CD1c-positive myeloid dendritic cell (primary cell): ENCODE data around the gene RNLS.
A peak's percentile ranks its signal among the peaks of the same experiment; 100 is the strongest.

ENCODE experiments used
- DNase-seq: peaks from one replicate; pipeline ENCODE4 v3.0.0-alpha.2; 2016; ENCODE audit errors: extremely low spot score

The RNLS gene

DNA sequence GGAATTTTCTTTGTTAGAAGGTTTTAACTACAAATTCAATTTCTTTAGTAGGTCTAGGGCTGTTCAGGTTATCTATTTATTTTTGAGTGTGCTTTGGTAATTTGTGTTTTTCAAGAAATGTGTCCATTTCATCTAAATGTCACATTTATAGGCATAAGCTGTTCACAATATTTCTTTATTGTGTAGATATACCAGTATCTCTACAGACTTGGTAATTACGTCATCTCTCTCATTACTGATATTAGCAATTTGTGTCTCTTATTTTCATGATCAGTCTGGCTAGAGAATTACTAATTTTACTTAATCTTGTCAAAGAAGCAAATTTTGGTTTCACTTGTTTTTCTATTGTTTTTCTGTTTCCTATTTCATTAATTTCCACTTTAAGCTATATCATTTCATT, 152.0 kb downstream of the RNLS start:
- DNase-seq = no peak

DNA sequence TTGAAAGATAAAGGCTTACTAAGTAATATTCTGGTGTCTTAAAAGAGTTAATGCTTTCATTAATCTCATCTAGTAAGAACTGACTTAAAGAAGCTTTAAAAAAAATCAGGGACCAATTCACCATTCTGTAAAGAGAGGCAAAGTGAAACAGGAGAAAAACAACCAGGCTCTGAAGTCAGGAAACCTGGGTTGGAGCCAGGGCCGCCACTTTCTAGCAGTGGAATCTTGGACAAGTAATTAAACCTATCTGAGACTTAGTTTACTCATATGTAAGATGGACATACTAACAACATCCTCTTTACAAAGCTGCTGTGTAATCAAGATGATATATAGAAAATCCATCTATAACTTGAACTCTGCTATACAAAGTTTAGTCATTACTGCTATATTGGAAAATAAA, 154.1 kb downstream of the RNLS start:
- no peak for DNase-seq

DNA sequence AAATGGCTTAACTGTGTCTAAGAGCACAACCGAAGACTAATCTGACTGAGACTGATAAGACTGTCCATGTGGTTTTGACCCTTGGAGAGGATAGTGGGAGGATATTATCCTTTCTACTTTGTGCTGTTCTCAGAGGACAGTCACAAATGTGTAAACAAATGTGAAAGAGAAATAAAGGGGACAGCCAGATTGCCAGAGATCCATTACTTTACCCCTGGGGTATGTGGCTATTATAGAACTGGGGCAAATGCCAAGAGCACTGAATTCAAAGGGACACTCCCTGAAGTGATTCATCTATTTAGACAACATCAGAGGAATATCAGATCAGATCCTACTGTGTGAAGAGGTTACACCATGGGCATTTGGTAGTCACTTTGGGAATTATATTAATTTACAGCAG, 154.7 kb downstream of the RNLS start:
- no peak for DNase-seq

DNA sequence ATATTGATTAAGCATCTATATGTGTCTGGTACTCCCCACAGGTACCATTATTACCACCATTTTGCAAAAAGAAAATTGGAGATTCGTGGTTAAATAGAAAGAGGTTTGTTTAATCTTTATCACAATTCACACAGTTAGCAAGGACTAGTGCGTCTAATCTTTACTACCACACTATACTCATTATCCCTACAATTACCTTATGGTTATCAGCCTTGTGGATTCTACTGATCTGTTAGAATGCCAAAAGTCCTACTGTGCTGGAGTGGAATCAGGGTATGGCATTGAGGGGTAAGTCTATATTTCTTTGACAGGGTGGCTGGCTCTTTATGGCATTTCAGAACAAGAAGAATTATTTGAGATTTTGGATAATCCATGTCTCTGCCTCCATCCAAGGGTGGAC, 156.1 kb downstream of the RNLS start:
- no peak for DNase-seq

DNA sequence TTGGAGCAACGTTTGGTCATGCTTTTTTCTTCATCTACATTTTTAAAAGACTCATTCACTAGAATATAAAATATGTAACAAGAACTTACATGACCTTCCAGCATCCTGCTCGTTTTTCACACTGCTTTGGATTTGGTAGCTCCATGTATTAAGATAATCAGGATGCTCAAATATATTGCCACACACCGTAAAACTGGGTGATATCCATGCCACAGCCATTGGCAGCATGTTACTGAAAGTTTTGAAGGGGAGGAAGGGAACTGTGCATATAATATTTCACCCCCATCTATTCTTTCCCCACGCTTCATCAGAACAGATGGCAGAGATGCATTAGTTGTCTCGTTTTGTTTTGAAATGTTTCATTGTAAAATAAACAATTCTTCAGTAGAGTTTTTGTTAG, 158.2 kb downstream of the RNLS start:
- DNase-seq = no peak

DNA sequence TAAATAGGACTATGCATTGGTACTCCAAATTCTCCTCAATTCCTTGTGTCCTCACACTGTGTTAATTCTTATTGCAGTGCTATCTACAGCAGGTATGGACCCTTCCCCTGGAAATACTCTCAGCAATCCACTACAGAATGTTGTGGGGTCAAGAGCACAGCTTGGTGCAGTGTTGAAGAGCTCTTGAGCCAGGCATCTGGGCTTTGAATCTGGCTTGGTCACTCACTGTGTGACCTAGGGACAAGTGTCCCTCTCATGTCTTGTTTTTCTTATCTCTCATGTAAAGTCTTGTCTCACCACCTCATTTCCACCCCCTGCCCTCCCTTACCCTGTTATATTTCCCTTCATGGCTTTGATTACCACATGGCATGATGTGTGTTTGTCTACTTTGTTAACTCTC, 159.4 kb downstream of the RNLS start:
- DNase-seq = no peak

DNA sequence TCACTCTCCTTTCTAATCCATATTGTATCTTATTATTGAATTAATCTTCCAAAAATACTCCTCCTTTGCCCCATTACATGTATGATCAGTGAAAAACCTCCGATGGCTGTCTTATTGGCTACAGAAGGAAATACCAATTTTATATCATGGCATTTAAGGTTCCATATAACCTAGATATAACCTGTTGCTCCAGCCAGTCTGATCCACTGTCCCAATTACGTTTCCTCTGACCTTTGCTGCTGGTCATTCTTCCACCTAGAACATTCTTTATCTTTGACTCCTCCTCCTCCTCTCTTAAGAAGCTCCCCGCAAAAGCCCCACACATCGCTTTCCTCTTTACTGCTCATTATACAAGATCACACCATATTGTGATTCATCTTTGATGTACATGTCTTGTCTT, 161.5 kb downstream of the RNLS start:
- DNase-seq = no peak

DNA sequence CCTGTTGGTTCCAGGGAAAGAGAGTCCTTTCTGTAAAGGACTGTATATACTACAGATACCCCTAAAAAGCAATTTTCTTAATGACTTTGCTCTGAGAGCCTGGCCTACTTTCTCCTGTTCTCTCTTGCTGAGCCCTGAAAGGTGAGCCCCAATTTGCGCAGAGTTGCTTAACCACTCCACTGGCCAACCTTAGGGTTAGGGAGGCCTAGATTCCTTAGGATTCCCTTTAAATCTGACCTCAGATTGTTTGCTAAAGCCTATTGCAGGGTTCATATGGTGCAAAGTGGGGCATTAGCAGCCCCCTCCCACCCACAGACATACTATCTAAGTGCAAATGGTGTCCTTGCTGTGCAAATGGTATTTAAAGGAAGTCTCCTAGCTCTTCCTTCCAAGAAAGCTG, 164.2 kb downstream of the RNLS start:
- no peak for DNase-seq

DNA sequence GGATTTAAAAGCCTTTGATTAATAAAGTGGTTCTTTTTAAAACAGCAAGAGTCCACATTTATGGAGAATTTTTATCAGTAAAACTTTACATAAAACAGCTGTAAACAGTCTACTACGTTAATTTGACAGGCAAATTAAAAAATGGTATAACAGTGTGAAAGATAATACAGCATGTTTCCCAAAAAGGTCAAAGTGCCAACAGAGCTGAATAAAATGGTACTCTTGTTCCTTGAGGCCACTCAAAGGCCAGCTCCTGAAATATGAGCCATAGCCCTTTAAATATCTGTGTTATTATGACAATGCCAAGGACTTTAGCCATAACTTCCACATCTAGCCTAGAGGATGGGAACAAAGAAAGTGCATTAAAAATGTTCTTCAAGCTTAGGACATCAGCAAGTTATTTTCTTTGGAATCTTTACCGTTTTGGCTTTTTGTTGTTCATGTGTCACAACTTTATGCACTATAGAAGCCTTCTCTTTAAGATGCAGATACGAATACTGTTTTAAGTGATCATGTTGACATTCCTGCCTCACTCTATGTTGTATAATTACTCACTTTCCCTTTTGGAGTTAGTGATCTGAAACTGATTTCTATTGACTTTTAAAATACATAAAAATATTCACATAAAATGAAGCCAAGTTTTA, 165.6 kb downstream of the RNLS start:
- DNase-seq = no peak

DNA sequence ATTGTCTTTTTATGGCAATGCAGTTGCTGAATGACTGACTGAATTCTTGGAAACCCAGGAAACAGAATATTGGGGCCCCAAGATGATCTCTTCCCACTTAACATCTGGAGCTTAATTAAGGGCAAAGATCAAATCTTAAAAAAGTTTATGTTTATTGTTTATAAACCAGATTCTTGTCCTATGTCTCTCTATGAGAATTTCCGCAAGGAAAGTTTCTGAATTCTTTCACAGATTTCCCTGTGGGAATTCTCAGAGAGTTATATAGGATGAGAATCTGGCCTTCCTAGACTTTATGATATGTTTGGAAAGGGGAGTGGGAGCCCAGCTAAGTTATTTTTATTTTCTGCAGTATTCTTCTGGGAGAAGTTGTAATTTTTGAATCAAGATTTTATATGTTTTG, 166.3 kb downstream of the RNLS start:
- DNase-seq = no peak

DNA sequence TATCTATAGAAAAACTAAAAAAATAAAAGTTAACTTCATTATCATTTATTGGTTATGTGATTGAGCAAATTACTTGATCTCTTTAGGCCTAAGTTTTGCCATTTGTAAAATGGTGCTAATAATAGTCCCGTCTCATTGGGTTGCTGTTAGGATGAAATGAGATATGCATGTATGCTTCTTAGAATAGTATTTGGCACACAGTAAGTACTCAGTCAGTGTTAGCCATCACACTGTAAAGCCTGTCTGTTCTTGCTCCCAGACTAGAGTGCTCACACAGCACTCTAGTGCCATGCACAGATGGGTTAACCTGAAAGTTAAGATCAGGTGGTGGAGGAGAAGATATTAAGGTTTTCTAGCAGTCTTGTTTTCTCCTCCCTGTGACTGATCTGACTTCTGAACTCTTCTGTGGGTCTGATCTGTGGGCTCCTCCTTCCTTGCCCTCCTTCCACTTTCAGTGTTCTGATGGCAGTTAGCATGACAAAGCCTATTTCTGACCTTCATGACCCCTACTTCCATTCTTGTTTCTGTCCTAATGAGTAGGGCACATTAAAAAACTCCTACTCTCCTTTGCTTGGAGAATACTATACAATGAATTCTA, 167.5 kb downstream of the RNLS start:
- DNase-seq = no peak

DNA sequence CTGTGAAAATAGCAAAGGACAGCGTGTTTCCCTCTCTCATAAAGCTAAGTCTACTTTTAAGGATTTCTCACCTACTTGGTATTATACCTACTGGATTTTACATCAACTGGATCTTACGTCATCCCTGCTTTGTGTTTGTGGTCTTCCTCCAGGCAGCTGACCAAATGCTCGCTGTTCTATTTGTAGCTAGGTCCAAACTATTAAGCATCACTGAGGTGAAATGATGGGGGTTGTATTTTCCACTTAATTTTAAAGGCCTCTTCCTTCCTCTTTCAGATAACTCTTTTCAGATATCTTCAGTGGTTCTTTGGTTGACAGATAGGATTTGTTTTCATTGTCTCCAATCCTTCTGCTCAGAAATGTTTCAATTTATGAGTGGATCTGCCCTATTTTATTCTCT, 169.7 kb downstream of the RNLS start:
- no peak for DNase-seq

DNA sequence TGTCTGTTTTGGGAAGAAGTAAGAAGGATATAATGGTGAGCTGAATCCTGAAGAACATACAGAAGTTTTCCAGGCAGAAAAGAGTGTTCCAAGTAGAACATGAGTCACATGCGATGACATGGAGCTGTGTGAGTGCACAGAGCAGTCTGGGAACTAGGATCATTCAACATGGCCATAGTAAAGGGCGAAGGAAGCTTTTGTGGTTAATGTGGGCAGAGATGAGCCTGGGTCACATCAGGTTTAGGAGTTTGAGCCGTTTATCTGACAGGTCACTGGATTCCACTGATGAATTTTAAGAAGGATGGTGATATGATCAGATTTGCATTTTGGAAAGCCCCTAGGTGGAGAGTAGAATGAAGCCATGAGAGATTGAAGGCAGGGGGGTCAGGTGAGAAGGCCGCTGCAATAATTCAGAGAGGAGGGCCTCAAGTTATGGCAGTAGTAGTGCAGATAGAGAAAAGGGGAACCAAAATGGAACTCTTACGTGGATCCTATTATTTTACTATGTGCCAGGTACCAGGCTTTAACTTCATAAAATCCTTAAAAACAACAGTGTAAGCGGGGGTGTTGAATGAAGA, 171.3 kb downstream of the RNLS start:
- no peak for DNase-seq

DNA sequence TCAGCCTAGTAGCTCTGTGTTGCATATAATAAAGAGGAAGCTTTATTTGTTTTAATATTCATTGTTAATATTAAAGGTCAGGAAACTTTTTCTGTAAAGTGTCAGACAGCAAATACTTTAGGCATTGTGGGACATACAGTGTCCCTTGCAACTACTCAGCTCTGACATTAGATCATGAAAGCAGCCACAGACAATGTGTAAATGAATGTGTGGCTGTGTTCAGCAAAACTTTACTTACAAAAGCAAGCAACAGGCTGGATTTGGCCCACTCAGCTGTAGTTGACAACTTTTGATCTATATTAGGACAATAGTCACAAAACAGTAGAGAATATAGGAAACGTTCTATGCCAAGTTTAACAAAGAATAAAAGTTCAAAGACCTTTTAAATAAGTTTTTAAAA, 173.3 kb downstream of the RNLS start:
- DNase-seq = no peak

DNA sequence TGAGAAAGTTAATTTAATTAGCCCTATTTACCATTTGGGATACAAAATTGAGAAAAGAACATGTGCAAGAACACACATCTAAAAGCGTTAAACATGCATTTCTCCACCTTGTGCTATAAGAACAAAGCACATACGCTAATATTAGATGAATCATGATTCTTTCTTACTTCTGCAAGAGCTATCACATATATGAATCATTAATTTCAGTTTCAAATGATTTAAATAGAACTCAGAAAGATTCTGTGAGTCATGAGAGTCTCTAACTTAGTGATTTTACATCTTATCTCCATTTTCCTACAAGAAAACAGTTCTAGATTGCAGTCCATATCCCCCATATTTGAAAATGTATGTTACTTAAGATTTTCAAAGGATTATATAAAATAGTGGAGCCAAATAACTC, 173.9 kb downstream of the RNLS start:
- peak; percentile 25 for DNase-seq

DNA sequence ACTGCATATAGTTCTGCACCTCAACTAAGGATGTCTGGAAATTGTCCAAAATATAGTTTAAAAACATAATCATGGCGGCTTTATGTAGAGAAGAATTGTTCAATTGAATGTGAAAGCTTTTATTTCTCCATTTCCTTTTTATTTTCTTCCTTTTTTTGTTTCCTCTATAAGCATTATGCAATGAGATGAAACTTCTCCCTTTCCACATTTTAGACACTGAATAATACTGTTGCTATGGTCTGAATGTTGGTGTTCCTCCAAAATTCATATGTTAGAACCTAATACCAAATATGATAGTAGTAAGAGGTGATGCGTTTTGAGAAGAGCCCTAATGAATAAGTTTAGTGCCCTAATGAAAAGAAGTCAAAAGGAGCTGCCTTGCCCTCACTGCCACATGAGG, 175.0 kb downstream of the RNLS start:
- peak; percentile 47 for DNase-seq

DNA sequence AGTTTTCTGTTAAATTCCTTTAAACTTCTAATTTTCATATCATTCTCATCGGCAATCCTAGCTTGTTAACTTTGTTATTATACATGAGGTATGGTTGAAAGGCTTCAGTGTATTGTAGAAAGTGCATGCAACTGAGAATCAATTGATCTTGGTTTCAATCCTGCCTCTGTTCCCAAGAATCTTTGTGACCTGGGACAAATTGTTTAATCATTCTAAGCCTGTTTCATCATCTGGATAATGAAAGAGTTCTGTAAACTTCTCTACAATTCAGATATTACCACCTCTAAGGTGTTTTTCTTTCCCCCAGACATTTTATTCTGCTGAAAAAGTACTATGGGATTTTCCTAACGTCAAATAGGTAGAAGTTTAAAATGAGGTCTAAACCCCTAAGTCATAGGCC, 179.0 kb downstream of the RNLS start:
- DNase-seq = no peak

DNA sequence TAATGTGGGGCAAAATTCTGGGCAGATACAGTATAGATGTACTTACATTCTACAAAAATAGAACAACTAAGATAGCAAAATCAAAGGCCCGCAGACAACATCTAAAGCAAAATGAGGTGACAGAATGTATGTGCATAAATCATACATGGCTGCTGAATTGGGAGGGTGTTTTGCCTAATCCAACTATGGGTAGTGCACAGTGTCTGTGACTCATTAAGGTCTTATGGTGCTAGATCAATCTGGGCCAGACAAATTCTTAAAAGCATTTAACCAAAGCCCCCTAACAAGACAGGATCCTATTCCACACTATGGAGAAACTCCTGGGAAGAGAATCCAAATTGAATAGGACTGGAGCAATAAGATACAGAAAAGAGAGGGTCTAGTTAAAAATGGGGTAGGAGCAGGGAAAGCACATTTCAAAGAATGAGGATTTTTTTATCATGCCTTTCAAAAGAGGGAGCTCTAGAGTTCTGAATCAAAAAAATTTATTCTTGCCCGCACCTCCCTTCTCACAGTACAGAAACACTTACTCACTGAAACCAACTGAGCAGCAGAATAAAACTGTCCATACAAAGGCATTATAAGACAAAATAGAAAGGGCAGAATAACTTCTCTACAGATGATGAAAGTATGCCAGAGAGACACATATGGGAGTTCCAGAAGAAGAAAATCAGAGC, 181.3 kb downstream of the RNLS start:
- no peak for DNase-seq

DNA sequence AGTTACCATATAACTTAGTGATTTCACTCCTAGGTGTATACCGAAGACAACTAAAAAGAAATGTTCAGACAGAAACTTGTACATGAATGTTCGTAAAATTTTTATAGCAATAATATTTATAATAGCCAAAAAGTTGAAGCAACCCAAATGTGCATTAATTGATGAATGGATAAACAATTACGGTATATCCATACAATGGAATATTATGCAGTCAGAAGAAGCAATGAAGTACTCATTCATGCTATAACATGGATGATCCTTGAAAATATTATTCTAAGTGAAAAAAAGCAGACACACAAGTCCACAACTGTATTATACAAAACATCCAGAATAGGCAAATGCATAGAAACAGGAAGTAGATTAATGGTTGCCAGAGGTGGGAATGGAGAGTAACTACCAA, 183.9 kb downstream of the RNLS start:
- DNase-seq = no peak

DNA sequence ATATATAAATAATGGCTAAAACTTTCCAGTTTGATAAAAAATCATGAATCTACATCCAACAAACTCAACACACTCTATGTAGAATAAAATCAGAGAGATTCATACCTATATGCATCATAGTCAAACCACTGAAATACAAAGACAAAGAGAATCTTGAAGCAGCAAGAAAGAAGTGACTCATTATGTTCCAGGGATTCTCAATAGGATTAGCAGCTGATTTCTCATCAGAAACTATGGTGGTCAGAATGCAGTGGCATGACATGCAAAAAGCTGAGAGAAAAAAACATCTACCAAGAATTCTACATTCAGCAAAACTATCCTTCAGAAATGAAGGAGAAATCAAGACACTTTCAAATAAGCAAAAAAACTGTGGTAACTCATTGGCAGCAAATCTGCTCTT, 187.4 kb downstream of the RNLS start:
- no peak for DNase-seq

DNA sequence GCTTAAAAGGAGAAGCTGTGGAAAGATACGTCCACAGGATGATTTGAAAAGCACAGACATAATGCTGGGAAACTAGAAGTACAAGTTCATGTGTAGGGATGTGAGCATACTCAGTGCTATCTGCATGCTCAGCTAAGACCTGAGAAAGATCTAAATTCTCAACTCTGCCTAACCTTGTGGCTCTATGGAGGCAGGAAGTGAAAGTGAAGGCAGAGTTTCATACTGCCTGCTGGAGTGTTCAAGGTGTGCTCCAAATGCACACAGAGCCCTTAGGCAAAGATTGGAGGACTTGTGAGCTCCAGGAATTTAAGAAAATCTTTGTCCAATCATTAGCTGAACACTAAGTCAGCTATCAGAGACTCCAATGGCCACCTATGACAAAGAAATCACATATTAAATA, 190.9 kb downstream of the RNLS start:
- no peak for DNase-seq

DNA sequence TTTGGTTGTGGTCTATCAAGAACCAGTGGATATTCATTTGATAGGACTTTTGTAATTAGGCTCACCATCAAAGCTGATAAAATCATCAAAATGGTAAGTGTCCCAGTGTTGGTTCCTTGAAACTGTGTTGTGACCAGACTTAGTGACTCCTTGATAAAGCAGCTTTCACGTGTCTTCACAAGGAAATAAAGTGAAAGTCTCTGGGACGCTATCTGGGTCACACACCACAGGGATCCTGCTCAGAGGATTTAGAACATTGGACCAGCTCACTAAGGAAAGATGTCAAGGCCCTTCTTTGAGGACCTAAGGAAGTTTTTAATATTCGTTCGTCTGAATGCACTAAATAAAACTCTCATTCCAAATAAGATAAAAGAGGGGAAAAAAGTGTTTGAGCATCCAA, 193.1 kb downstream of the RNLS start:
- no peak for DNase-seq

DNA sequence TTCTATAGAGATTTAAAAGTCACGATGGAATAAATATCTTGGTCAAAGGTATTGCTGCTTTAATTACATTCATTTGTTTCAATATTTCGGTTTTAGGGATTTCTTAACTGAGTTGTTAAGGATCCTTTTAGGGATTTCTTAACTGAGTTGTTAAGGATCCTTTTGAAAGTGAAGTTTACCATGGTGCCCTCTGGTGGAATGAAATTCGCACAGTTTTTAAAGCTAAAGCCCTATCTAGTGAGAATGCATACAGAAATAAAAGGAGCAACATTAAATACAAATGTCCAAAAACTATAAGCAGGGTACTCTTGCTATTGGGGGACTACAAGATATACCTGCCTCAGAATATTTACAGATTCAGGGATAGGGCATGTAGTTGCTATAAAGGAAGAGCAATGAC, 193.7 kb downstream of the RNLS start:
- DNase-seq = peak; percentile 54
